Iris pigment epithelial cell (primary cell): ENCODE measurements around the gene ELAPOR1.
A peak's percentile ranks its signal among the peaks of the same experiment; 100 is the strongest.

ENCODE experiments used
- DNase-seq: peaks from one replicate; pipeline ENCODE4 v3.0.0-alpha.2; 2011; ENCODE audit warnings: low read depth

The ELAPOR1 gene, protein sequence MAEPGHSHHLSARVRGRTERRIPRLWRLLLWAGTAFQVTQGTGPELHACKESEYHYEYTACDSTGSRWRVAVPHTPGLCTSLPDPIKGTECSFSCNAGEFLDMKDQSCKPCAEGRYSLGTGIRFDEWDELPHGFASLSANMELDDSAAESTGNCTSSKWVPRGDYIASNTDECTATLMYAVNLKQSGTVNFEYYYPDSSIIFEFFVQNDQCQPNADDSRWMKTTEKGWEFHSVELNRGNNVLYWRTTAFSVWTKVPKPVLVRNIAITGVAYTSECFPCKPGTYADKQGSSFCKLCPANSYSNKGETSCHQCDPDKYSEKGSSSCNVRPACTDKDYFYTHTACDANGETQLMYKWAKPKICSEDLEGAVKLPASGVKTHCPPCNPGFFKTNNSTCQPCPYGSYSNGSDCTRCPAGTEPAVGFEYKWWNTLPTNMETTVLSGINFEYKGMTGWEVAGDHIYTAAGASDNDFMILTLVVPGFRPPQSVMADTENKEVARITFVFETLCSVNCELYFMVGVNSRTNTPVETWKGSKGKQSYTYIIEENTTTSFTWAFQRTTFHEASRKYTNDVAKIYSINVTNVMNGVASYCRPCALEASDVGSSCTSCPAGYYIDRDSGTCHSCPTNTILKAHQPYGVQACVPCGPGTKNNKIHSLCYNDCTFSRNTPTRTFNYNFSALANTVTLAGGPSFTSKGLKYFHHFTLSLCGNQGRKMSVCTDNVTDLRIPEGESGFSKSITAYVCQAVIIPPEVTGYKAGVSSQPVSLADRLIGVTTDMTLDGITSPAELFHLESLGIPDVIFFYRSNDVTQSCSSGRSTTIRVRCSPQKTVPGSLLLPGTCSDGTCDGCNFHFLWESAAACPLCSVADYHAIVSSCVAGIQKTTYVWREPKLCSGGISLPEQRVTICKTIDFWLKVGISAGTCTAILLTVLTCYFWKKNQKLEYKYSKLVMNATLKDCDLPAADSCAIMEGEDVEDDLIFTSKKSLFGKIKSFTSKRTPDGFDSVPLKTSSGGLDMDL

DNA sequence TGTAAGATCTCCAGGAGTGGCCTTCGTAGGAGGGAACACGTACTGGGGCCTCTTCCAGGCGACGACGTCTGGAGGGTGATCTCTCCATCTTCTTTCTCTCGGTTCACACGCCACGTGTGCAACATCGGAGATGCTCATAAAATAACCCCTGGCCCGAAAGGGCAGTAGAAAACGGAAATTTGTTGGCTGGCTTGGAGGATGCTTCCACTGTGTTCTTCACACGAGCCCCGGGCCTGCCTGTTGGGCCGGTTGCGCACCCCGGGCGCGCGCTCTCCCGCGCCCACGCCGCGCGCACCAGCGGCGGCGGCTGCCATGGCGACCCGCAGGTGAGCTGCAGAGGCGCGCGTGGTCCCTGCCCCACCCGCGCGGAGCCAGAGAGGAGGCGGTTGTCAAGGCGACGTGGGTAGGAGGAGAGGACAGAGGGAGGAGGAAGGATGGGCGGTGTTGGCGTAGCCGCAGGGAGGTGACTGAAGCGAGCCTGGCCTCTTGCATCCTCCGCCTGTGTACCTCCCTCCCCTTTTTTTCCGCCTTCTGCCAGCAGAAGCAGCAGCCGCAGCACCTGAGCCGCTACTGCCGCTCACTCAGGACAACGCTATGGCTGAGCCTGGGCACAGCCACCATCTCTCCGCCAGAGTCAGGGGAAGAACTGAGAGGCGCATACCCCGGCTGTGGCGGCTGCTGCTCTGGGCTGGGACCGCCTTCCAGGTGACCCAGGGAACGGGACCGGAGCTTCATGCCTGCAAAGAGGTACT is at the start of gene ELAPOR1:
TSS of gene ELAPOR1 (plus strand) at position 526 of the 752 bp plus-strand sequence. CDS start at position 595, 69 bp downstream.
- peak; percentile 33 for DNase-seq

DNA sequence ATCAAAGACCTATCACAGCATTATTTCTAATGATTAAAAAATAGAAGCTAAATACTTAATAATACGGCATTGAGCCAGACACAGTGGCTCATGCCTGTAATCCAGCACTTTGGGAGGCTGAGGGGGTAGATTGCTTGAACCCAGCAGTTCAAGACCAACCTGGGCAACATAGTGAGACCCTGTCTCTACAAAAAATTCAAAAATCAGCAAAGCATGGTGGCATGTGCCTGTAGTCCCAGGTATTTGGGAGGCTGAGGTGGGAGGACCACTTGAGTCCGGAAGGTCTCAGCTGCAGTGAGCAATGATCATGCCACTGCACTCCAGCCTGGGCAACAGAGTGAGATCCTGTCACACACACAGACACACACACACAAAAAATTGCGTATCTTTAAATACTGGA is 48.8 kb upstream of the ELAPOR1 start:
- no peak for DNase-seq

DNA sequence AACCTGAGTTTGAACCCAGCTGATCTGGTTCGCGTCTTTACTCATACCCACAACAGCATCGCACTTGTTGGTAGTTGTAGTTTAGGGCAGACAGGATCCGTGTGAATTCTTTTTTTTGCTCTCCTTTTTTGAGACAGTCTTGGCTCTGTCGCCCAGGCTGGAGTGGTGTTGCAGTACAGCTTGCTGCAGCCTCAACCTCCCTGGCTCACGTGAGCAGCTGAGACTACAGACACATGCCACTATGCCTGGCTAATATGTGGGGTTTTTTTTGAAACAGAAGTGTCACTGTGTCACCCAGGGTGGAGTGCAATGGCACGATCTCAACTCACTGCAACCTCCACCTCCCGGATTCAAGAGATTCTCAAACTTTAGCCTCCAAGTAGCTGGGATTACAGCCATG is 46.0 kb upstream of the ELAPOR1 start:
- DNase-seq = no peak

DNA sequence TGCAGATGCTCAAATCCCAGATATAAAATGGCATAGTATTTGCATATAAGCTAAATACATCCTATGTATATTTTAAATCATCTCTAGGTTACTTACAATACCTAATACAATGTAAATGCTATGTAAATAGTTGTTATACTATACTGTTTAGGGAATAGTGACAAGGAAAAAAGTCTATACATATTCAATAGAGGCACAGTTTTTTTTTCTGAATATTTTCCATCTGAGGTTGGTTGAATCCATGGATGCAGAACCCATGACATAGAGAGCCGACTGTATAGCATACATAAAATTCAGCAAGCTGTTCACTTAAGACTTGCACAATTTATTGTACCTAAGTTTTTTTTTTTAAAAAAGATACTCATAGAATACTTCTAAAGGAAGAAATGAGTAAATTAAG is 44.6 kb upstream of the ELAPOR1 start:
- no peak for DNase-seq

DNA sequence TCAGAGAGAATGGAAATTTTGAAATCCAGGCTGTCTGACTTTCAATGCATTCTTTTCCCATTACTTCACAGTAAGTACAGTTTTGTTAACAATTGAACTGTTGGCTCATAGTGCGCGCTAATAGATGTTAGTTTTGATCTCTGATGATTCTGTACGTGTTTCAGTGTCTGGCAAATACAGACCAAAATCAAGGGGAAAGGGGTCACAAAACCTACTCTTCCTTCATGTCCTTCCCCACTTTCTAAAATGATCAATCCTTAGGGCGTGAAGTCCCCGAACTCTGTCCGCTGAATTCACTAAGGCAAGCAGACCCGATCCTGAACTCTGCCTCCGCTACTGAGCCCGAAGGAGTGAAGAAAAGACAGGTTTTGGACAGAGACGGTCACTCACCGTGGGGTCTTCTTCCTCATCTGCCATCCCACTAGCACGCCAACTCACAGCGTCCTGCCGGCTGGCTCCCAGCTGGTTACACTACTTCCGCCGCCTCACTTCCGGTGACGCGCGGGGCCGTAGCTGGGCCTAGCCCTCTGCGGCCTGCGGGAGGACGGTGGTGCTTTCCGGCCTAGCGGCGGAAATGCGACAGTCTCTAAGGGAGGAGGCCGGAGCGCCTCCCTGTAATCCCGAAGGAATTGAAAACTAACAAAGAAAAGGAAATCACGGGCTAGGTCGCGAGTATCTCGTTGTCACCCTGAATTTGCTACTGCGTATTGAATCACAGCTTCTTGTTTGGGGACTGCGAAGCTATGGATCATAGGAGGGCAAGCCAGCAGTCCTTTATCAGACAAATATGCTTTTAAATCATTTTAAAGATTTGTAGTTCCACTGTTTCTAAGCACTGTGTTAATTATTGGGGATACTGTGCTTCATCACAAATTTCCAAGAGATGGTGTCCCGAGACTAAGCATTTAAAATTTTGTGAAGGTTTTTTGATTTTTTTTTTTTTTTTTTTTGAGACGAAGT is 38.1 kb upstream of the ELAPOR1 start, which contains the start of gene TAF13:
TSS of gene TAF13 (minus strand) at position 473 of the 960 bp plus-strand sequence. CDS start at position 417, 56 bp downstream.
- DNase-seq = peak; percentile 97

DNA sequence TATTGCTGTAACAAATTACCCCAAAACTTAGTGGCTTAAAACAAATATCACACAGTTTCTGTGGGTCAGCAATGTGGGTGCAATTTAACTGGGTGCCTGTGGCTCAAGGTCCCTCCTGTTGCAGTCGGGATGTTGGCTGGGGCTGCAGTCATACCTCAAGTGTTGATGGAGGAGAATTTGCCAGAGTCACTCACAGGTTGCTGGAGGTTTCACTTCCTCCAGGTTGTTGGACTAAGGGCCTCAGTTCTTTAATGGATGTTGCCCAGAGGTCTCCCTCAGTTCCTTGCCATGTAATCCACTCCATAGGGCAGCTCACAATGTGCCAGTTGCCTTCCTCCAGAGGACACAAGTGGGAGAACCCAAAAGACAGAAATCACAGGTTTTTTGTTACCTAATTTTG is 35.6 kb upstream of the ELAPOR1 start:
- DNase-seq = no peak

DNA sequence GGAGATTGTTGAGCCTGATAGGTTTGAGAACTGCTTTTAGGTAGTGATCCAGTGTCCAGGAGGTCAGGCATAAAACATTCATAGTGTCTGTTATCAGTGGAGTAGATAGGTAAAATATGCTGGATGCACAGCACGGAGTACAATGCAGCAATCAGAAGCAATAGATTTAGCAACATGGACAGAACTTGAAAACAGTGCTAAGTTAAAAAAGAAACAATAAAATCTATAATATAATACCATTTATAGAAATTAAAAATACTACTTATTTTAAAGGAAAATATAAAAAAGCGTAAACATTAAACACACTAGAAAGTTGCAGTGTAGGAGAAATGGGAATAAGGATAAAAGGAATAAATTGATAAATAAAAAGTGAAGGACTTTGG is 34.7 kb upstream of the ELAPOR1 start:
- DNase-seq = no peak

DNA sequence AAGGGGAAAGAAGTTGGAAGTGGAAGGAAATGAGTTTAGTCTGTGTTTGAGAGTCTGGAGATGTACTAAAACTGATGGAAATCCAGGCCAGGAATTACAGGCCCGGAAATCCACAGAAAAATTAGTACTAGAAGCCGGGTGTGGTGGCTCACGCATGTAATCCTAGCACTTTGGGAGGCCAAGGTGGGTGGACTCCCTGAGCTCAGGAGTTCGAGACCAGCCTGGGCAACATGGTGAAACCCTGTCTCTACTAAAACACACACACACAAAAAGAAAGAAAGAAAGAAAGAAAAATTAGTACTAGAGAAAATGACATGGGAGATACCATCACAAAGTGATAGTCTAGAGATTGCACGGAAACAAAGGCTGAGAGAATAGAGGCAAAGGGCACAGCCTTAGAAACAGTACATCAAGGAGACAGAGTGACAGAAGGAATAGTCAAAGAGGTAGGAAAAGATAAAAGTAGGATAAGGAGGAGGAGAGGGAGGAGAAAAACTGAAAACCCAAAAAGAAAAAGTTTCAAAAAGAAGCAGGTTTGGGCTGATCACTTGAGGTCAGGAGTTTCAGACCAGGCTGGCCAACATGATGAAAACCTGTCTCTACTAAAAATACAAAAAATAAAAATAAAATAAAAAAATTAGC is 33.4 kb upstream of the ELAPOR1 start:
- no peak for DNase-seq

DNA sequence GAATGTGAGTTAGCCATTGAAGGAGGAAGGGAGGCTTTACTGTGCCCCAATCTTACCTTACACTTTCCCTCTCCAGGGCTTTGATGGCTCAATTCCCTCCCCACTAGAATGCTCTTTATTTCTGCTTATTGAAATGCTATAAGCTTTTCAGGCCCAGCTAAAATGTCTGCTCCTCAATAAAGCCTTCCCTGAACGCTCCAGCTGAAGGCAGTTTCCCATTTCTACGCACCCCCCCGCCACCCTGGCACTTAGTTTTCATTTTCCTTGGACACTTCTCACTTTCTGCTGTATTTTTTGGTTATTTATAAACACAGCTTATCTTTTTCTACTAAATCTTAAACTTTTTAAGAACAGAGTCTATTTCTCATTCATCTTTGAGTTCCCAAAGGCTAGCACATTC is 30.4 kb upstream of the ELAPOR1 start:
- no peak for DNase-seq

DNA sequence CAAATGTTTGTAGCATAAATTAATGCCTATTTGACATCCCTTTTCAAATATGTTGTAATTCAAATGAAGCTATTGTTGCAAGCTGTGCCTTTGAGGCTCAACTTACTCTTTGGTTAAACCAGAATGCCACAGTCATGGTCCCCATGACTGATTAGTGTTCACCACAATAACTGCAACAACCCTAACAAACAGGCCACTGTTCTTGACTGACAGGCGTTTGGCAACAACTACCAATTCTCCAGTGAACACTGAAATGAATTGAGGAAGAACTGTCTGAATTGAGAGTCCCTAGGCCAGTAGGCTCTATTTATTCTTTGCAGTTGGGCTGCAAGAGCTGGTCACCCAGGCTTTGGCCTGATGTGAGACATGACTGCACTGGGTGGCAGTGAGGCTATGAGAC is 30.0 kb upstream of the ELAPOR1 start:
- no peak for DNase-seq

DNA sequence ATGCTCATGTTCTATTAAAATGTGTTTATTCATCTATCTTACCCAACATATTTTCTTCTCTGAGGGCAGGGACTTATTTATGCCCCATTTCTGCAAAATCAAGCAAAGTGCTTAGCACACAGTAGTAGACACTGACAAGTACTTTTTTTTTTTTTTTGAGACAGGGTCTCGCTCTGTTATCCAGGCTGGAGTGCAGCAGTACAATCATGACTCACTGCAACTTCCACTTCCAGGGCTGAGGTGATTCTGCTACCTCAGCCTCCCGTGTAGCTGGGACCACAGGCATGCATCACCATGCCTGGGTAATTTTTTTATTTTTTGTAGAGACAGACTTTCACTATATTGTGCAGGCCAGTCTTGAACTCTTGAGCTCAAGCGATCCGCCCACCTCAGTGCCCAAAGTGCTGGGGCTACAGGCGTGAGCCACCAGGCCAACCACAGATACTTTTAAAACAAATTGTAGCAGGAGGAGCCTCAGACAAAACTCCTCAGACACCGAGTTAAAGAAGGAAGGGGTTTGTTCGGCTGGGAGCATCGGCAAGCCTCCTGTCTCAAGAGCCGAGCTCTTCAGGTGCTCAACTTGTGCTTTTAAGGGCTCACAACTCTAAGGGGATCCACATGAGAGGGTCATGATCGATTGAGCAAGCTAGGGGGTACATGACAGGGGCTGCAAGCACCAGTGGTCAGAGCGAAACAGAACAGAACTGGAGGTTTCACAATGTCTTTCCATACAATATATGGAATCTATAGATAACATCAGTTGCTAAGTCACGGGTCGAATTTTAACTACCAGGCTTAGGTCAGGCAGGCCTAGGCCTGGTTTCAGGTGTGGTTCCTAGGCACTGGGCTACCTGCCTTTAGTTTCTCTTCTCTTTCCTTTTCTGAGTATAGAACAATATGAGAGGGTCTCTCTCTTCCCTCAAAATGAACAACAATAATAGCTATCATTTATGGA is 29.1 kb upstream of the ELAPOR1 start:
- peak; percentile 39 for DNase-seq

DNA sequence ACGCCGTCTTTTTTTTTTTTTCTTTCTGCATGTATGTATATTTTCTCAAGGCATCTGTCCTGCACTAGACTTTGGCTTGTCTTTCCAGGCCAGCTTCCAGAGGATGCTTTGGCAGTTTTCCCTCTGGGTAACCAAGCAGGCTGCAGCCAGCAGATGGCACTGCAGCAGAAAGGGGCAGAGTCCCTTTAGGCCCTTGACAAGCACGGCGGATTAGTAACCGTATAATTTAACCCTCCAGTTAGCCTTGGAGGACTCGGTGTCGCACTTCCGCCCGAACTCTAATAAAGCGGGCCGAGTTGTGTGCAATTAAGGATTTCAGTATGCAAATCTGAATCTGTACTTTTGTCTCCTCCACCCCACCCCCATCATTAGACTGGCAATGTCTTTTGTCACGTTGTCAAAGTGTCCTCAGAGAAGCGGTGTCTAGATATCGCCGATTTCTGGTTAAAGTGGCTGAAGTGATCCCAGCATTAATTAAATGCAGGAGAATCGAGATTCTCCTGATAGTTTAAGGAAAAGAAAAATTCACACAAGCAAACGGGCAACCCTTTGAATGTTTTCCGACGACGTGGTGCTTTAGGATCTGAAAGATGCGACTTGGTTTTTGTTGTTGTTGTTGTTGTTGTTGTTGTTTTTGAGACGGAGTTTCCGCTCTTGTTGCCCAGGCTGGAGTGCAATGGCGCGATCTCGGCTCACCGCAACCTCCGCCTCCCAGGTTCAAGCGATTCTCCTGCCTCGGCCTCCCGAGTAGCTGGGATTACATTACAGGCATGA is 24.5 kb upstream of the ELAPOR1 start:
- peak; percentile 58 for DNase-seq

DNA sequence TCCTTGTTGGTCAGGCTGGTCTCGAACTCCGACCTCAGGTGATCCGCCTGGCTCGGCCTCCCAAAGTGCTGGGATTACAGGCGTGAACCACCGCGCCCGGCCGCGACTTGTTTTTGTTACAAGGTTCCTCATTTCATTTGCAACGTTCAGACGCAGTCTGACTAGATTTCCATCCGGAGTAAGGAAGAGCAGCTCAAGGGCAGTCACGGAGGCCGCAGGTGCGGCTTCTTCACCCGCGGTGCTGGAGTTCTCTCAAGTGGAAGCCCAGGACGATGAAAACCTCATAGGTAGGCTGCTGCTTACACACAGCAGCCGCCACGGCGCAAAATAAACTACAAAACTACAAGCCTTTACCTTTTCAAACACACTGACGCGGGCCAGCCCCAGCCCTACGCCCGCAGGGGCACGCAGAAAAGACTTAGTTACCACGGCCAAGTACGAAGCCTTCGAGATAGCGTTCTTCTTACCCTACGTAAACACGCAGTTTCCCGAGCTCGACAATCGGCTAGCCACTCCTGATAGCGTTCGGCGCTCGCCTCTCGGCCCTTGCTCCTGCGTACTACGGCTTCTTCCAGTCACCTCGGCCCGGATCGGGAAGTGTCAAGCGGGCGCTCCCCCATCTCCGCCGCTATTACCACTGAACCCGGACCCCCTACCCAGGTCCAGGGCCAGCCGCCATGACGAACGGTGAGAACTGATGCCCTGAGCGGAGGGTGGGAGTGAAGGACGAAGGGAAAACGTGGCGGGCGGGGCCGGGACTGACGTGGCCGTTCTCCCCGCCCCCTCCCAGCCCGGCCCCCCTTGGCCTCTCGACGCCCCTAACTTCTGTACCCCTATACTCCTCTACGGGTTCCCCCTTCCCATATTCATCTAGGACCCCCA is 23.5 kb upstream of the ELAPOR1 start, which contains the start of gene TMEM167B:
TSS of gene TMEM167B (plus strand) at position 569 of the 882 bp plus-strand sequence. CDS start at position 678, 109 bp downstream.
- DNase-seq = peak; percentile 99

DNA sequence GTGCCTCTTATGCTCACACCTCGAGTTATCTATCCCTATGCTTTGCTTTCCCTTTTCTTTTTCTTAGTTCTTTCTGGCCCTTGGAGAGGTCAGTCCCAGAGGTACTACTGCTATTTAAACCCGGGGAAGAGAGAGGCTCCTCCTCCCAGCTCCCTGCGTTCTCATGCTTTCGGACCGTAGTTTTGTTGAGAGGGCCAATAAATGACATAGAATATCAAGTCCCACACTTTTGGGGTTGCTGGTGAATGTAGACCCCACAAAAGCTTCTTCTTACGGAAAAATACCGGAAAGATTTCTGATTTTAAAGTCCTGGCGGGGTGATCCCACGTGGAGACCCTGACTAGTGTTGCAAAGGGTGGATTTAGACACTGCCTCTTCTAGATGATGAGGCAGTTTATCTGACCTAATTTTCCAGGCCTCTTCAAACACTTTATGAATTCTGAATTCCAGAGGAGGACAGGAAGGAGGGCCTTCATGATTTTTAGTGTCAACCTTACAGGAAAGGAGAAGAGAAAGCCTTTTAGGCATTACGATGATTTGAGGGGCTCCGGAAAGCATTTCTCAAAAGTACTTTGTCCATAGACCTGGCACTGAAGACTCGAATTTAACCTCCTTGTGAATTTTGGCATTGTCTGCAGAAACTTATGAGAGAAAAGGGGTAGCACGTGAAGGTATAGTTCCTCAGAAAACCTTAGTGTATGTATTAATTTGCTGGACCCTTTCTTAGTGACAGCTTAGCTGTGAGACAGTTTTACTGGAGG is 22.7 kb upstream of the ELAPOR1 start:
- DNase-seq = peak; percentile 68

DNA sequence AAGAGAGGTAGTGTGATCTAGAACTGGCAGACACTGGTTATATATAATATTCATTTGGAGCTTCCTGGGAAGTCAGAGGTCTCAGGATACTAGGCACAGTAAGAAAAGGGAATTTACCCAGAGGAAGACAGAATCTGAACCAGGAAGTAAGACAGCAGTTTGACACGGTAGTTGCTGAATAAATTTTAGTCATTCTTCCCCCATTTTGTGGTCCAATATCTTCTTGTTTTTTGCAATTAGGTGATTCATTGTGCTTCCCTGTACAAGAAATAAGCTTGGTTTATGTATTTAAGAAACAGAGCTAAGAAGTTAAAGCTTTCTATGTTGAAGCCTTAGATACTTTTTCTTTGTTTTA is 22.1 kb upstream of the ELAPOR1 start:
- peak; percentile 58 for DNase-seq

DNA sequence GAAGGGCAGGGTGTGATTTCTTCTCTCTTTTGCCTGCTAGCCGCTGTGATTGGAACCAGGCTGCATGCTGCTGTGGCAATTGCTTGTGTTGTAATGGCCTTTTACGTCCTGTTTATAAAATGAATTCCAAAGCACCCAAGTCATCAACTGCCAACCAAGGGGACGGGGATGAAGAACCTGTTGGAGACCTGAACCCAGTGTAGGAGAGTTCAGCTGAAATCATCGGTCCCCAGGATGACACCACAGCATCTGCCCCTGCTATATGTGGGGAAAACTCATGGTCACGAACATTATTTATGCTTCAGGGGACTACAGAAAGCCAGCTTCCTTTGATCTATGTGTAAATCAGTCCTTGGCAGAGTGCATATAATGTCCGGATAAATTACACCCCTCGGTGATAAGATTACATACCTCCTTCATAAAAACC is 19.5 kb upstream of the ELAPOR1 start:
- DNase-seq = peak; percentile 83
